ENCODE results near the gene CMC2. TPM values are rescaled to one million over a fixed set of nuclear protein-coding genes. Genes with fewer than 3 reads are reported as not detected.

Gene CMC2
- total RNA-seq, 1 donor from 2014 or later: 36.3 TPM

DNA sequence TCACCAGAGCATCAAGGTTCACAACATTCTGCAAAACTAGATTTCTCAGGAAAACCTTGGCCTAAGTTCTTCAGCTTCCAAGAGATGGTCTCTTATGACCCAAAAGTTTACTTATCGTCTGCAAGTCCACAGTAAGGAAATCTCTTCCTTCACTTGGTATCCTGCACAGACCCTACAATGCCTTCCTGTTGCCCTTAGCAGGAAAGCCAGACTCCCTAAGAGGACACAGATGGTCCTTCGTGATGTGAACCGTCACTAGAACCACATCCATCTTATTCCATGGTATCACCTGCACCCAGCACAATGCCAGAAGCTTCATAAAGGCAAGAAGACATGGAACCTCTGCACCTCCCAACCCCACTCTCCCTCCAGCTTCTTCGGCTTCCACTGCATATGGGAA is 34.1 kb downstream of the CMC2 start:
- ATAC-seq: no peak

DNA sequence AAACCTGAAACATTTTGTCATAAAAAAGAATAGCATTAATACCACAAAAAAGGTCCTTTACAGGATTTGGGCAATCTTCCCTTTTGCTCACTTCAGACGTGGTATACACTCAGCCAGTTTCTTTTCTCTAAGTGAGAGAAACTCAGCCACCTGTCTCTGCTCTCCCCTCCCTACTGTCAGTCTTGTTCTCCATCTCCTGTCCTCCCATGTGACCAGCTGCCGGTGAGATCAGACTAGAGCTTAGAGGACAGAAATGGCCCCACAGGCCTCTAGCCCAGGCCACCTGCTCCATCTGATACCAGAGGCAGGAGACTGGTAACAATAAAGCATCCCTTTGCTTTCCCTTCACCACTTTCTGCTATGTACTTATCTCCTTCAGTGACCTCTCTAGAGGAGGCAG is 34.9 kb downstream of the CMC2 start:
- ATAC-seq: no peak

DNA sequence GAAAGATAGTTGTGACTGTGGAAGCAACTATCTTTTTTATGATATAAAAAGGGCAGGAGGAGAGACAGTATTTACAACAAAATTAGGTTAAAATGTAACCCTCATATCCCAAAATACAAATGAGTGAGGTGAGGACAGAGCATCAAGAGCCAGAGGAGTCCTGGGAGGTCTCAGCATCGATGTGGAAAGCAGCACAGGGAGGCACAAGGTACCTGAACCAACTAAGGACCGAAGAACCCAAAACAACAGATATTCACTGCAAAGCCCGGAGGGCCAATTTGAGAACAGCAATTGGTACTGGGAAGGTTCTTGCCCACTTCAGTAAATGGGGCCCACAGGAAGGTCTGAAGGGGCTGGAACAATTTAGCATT is 37.6 kb downstream of the CMC2 start:
- ATAC-seq: no peak

DNA sequence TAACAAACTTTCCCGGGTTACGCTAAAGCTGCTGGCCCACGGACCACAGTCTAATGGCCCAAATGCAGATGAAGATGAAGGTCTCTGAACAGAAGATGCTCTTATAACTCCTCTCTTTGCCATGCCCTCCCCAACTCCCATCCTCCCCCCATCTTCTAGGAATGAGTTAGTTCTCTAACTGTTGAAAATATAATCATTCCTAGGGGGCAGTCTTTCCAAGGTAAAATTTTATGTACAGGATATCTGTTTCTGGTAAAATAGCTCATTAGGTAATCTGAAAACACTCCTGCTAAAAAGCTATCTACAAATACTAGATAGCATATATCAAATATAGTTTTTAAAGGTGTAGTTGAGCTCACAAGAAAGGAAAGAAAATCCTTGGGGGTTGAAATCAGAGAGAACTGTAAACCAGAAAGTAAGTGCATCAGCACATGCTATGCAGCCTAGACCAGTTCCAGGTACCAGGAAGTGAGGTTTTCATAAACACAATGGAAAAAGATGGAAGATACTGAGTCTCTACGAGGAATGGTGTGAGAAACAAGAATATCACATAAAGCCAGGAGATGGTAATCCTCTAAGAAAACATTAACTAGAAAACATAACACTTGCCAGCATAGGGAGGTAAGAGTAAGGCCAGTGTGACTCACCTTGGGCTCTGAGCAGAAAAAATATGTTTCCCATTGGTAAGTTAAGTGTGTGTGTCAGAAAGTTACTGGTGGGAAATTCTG is 38.1 kb downstream of the CMC2 start:
- ATAC-seq: no peak

DNA sequence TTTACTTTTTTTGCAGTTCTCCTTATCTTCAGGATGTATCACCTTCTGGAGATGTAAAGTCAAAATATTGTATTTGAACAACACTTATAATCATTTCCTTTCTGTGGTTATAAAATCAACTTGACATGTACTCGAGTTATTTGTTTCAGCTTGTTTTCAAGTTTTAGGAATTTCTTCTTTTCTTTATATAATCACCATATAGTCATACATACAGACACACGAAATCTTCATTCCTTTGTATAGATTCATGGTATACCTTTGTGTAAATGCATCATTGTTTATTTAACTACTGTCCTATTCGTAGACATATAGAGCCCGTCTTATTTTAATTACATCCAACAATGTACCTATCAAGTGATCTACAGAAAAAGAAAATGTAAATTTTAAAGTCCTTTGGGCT is 40.1 kb downstream of the CMC2 start:
- no peak for ATAC-seq

DNA sequence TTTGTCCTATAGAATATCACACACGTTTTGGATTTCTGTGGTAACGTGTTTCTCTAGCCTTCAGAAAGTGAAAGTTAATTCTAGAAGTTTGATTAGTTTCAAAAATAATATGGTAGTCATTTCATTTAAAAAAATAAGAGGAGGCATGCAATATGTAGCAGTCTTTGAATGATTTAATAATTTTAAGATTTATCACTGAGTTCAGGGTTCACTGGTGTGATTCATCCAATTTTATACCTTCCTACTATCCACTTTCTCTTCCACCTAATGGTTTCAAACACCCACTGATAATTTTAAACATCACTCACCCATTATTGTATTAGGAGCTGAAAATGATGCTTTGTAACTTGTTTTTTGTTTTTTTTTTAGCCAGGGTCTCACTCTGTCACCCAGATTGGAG is 42.3 kb downstream of the CMC2 start:
- ATAC-seq: no peak

DNA sequence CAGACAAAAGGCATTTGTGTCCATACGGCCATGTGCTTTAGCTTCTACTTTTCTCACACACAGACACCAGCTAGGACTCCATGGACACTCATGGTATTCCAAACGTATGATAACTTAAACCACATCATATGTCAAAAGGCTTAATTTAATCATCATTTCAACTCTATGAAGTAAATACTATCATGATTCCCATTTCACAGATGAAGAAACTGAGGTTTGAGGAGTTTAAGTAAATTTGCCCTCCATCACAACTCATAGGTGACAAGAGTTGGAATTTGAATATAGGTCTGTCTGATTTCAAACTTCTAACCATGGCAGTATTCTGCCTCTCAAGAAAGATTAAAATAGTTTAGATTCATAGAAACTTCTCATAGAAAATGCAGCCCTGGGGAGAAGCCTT is 43.8 kb downstream of the CMC2 start:
- no peak for ATAC-seq

DNA sequence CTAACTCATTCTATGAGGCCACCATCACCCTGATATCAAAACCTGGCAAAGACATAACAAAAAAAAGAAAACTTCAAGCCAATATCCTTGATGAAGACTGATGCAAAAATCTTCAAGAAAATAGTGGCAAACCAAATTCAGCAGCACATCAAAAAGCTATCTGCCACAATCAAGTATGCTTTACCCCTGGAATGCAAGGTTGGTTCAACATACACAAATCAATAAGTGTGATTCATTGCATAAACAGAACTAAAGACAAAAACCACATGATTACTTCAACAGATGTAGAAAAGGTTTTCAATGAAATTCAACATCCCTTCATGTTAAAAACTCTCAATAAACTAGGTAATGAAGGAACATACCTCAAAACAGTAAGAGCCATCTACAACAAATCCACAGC is 48.4 kb downstream of the CMC2 start:
- no peak for ATAC-seq

DNA sequence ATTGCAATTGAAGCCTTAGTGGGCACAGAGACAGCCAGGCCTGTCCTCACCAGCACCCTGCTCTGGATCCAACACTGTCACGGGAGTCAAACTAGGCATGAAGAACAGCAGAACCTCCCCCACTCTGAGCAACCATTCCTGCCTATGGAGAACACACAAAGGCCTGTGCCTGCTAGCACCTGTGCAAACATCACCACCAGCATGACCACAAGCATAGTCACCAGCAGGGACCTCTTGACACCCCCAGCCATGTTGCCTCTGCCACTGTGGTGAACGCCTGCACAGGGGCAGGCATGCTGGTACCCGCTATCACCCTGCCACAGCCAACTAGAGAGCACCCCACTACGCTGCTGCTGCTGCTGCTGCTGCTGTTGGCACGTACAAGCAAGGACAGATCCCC is 51.7 kb downstream of the CMC2 start:
- ATAC-seq: peak; percentile 66

DNA sequence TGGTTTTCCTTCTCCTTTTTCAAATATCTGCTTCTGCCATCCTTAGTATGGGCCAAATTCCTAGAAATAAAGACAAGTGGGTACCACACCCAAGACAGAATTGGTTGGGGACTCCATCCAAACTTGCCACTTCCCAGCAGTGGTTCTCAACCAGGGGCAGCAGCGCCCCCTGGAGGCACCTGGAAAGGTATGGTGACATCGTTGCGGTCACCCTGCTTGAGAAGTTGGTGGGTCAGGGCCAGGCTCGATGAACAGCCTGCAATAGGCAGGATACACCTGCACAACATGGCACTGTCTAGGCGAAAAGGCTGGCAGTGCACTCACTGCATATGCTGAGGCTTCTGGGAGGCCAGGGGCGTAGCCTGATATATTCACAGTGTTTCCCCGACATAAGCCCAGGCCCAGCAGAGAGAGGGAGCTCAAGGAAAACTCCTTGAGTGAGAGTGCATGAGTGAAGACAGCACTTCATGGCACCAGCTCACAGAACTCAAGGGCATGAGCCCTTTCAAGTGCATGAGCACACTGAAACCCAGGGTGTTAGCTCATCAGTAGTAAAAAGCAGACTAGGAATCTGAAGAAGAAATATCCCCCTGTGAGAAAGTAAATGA is 57.7 kb downstream of the CMC2 start:
- ATAC-seq: peak; percentile 52

DNA sequence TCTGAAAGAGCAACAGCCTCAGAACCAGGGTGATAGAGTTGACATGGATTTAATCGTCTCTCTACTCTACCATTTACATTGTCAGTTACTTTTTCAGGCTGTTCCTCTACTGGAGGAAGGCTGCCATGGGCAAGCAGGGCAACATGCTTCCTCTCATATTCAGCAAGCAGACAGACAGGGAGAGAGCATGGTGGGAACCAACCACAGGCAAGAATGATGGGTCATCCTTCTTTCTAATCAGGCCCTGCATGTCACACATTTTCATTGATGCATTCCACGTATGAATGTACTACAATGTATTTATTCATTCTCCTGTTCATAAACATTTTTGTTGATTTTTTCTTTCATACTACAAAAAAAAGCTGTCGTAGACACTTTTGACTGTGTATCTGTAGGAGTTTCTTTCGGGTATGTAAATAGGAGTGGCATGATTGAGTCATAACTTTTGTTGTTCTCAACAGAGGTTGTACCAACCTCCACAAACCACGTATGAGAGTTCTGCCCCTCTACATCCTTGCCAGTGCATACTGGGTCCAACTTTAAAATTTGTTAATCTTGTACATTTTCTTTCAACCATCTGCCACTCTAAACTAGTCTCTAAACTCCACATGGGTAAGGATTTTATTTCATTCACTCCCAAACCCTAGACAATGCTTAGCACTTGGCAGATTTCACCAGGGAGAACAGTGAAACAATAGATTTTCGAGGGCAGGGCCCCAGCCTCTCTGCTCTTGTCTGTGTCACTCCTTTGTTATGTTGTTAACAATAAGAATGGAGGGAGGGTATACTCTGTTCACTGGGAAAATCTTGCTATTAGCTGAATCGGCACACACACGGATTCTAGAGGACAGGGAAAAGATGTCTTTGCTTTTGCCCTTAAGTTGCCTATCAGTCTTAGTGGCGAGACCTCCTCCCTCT is 58.7 kb downstream of the CMC2 start:
- ATAC-seq: peak; percentile 79

DNA sequence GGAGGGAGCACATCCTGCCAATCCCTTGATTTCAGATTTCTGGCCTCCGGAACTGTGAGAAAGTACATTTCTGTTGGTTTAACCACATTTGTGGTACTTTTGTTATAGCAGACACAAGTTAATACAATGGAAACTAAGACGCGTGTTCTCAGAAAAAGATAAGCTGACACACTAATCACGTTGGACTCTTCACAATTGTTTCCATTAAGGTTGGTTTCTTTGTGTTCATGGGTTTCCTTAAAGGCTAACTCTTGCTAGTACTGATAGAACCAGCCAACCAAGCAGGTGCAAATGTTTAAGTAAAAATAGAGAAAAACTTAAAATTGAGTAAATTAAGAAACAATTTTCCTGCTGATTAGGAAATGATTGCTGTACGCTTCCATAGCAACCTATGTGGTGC is 59.4 kb downstream of the CMC2 start:
- no peak for ATAC-seq

DNA sequence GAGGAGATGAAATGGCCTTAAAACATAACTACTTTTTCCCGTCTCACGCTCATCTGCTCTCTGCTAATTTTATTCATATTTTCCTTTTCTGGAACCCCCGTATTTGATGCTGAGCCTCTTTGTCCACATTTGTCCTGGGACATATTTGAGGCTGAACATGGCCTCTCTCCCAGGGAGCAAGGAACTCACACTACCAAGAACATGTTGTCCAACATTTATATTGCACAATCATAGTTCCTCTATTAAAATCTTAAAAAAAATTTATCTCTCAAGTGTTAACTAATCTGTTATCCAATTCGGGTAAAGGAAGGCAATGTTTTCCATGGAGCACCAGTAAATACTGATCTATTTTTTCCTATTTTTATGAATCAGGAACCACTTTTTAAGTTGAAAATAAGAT is 60.2 kb downstream of the CMC2 start:
- ATAC-seq: no peak

DNA sequence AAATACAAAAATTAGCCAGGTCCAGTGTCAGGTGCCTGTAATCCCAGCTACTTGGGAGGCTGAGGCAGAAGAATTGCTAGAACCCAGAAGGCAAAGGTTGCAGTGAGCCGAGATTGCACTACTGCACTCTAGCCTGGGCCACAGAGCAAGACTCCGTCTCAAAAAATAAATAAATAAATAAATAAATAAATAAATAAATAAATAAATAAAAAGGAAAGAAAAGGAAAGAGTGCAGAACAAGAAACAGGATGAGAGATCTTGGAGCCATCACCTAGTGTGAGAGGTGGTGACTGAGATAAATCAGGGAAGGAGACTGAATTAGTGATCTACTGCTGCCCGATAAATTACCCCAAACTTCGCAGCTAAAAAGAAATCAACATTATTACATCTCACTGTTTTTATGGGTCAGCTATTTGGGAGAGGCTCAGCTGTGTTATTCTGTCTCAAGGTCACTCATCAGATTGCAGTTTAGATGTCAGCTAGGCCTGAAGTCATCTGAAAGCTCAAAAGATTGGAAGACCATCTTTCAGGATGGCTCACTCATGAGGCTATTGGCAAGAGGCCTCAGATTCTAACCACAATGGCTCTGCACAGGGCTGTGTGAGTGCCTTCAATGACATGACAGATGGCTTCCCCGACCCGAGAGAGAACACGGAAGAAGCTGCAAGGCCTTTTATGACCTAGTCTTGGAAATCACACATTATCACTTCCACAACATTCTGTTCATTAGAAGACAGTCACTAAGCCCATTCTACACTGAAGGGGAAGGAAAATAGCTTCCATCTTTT is 66.4 kb downstream of the CMC2 start:
- ATAC-seq: no peak

DNA sequence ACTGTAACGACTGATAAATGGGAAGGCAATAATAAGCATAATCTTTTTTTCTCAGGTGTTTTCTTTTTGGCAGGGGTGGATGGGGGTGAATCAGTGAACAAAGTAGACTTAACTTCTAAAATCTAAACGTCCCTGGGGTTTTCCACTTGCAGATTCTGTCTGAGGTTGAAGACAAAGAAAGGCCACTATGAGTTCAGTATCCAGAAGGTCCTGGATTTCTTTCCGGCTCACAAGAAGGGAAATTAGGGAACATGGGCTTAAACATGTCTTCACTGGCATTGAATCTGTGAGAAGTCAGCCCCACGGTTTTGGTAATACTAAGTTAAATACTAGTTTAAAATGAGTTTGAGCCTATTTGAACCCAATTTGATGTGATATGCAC is 67.8 kb downstream of the CMC2 start:
- ATAC-seq: no peak

DNA sequence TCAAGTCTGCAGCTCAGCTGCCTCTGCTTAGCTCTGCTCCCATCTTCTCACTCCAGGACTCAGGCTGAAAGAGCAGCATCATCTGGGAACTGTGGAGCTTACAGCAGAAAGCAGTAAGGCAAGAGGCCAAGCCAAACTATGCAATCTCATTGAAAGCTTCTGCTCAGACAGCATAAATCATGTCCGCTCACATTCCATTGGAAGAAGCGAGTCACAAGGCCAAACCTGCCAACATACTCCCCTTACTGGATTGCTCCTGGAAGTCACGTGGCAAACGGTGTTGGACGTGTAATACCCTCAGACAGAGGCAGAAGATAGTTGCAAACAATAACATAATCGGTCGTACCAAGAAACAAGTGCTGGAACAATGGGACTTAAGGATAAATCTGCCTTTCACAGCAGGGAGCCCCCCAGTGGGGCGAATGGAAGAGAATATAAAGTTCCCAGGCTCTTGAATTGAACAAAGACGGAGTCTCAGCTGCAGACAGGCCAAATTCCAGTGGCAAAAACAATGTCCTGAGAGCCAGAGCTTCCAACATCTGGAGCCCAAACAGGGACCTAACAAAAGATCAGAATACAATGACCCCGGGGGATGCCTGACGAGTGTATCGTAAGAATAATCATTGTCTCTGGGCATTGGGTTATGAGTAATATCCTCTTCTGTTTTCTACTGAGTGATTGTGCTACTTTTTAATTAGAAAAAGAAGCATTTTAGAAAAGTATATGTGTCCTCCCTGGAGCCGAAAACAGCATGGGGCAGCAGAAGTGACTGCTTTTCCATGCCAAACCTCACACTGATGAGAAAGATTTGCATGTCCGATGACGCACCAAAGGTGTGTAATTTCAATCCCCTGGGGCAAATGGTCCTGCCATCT is 68.4 kb downstream of the CMC2 start:
- peak; percentile 92 for ATAC-seq

DNA sequence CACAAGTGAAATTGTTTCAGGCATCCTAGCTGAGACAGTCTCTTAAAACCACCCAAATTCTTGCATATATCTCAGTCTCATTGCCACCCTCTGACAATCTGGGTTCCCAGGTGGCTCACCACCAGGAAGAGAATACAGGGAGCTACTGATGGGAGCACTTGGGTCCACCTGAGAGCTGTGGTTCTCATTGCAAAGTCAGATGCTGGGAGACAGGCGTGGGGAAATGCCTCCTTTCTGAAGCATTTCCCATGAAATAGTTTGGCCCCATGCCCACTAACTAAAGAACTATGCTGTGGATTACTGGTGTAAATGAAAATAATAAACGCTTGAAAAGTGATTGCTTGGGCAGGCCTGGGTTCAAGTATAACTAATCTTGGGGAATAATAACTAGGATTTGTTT is 70.3 kb downstream of the CMC2 start:
- ATAC-seq: peak; percentile 55

DNA sequence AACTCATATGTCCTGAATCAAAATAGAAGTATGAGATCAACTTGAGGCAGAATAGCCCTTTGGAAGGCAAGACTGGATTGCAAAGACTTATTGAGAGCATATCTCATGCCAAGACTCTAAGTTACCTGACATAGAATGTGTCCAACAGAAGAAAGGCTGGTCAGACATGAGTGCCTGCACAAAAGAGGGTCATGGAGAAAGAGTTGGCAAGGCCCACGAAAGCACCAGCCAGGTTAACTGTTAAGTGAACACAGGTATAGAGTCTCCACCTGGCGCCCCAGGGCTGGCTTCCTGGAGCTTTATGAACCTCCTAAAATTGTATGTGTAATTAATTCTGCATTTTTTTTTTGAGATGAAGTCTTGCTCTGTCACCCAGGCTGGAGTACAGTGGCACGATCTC is 71.0 kb downstream of the CMC2 start:
- ATAC-seq: no peak

DNA sequence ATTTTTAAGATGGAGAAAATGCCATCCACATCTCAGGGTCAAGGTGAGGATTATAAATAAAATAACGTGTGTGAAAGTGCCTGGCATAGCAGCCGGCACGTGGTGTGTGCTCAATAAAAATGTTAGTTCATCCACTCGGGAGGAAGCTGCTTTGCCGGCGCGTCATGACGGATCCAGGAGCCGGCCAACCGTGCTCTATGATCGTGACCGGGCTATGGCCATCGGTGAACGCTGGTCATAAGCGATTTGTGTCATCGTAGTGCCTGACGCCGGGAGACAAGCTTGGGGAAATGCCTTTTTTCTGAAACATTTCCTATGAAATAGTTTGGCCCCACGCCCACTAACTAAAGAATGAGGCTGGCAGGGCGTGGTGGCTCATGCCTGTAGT is 74.0 kb downstream of the CMC2 start:
- ATAC-seq: peak; percentile 47

DNA sequence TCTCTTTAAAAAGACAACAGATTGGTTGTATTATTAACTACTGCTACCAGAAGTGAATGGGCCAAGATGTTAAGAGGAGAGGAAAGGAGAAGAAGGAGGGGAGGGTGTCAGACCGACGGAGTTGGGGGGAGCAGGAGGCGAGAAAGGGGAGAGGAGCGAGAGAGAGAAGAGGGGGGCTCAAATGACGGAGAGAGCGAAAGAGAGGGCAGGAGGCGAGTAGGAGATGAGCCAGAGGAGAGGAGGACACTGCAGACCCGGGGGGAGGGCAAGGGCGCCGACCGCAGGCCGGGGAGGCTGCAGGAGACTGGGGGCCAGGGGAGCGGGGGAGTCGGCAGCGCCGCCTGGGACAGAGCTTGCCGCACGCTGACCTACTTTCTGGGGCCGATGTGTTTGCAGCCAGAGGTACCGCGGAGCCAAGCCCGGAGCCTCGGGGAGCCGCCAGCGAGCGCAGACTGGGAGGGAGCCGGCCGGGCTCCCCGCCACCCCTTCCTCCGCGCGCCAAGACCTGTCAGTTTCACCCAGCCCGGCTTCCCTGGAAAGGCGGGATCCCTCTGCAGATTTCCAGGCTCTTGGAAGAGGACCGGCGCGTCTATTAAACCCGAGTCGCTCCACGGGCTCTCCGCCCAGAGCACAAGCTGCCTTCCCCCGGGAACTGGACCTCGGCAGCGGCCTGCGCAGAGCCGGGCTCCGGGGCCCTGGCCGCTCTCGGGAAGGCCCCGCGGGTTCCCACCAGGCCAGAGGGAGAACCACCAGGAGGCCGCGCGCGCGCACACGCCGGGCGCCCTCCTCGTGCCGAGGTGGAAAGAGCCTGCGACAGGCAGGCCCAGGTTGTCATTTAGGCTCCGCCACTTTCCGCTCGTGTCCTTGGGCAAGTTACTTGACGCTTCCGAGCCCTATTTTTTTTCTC is 74.6 kb downstream of the CMC2 start:
- peak; percentile 47 for ATAC-seq
